Endothelial cell of umbilical vein (primary cell): ENCODE measurements around the gene TMEM9B. TPM values are rescaled to one million over a fixed set of nuclear protein-coding genes. Genes with fewer than 3 reads are reported as not detected.

Experiments used
- BruUV-seq: library from RNA; stranded (reverse); fragments of 400-500 nt; replicated peaks from 2 replicates; lab custom pipeline; 2021; lab: Mats Ljungman, UMichigan
- CTCF ChIA-PET: fragments of 300-600, 350-600 bp; sonication (Branson Sonifier 250); formaldehyde crosslinking; loops from one replicate; lab custom pipeline; 2021; ENCODE audit warnings: antibody characterized with exemption, inconsistent platforms; lab: Charles Lee
- POLR2A ChIA-PET: fragments of 300-600, 350-600 bp; sonication (Branson Sonifier 250); formaldehyde crosslinking; loops from one replicate; lab custom pipeline; 2021; ENCODE audit warnings: antibody characterized with exemption, inconsistent platforms; lab: Charles Lee
- DNase-seq: peaks from one replicate; pipeline ENCODE4 v3.0.0-alpha.2; 2011; ENCODE audit warnings: low read depth, low spot score
- FAIRE-seq: peaks from 2 replicates; lab custom pipeline; 2011; peaks lifted over from hg19 to GRCh38; lab: Jason Lieb, UNC
- H2AFZ ChIP-seq: 2 replicates; pipeline ENCODE4 v1.6.0; 2012; ENCODE audit warnings: low read depth, low read length, control low read depth, inconsistent platforms
- H3K27ac ChIP-seq: 2 replicates; pipeline ENCODE4 v1.5.1; 2011; ENCODE audit warnings: low read depth, mild to moderate bottlenecking, control low read depth, low read length, moderate library complexity; ENCODE audit not compliant: insufficient read depth
- H3K27me3 ChIP-seq, 2 experiments: 2 replicates each; pipeline versions ENCODE4 v1.6.0 to v1.6.1; 2011; ENCODE audit warnings: low read length in 2 of 2, mixed read lengths in 1 of 2; ENCODE audit not compliant: control insufficient read depth in 2 of 2, insufficient read depth in 2 of 2
- H3K36me3 ChIP-seq, 2 experiments: 2 replicates in 1 of 2; 3 replicates in 1 of 2; pipeline ENCODE4 v1.5.1; 2011; ENCODE audit warnings: low read length in 2 of 2, mild to moderate bottlenecking in 1 of 2, moderate library complexity in 1 of 2; ENCODE audit not compliant: control insufficient read depth in 2 of 2, insufficient read depth in 2 of 2; ENCODE audit errors: extremely low read depth in 1 of 2
- H3K4me1 ChIP-seq: 3 replicates; pipeline ENCODE4 v1.5.1; 2011; ENCODE audit warnings: mild to moderate bottlenecking, low read length; ENCODE audit not compliant: control insufficient read depth, insufficient read depth; ENCODE audit errors: extremely low read depth
- H3K4me2 ChIP-seq: 2 replicates; pipeline ENCODE4 v1.6.1; 2011; ENCODE audit warnings: low read length, control low read depth, mixed read lengths; ENCODE audit not compliant: insufficient read depth
- H3K4me3 ChIP-seq, 3 experiments: fragments of 200-600 bp in 1 of 3; sonication (generic), shearing (Covaris generic) in 1 of 3; replicated peaks in 1 of 3; 2 replicates each; pipeline ENCODE4 v1.5.1; 2011 to 2016; ENCODE audit warnings: control low read depth in 3 of 3, low read length in 3 of 3, mild to moderate bottlenecking in 2 of 3, inconsistent platforms in 1 of 3, low read depth in 1 of 3, moderate library complexity in 1 of 3; ENCODE audit not compliant: insufficient read depth in 1 of 3
- H3K79me2 ChIP-seq: 2 replicates; pipeline ENCODE4 v1.6.0; 2012; ENCODE audit warnings: low read length, inconsistent platforms; ENCODE audit not compliant: control insufficient read depth, insufficient read depth
- H3K9ac ChIP-seq: replicated peaks from 2 replicates; pipeline ENCODE3; 2011; ENCODE audit warnings: low read length, control low read depth; ENCODE audit not compliant: insufficient read depth; ENCODE audit errors: extremely low read depth
- H3K9me1 ChIP-seq: replicated peaks from 3 replicates; pipeline ENCODE4 v1.6.0; 2011; ENCODE audit warnings: mild to moderate bottlenecking, low read length; ENCODE audit not compliant: control insufficient read depth, insufficient read depth; ENCODE audit errors: extremely low read depth
- H3K9me3 ChIP-seq: replicated peaks from 2 replicates; pipeline ENCODE4 v1.5.1; 2012; ENCODE audit warnings: low read length, inconsistent platforms; ENCODE audit not compliant: control insufficient read depth, insufficient read depth
- H4K20me1 ChIP-seq: replicated peaks from 2 replicates; pipeline ENCODE3; 2011; ENCODE audit warnings: mild to moderate bottlenecking, low read length; ENCODE audit not compliant: control insufficient read depth, insufficient read depth; ENCODE audit errors: extremely low read depth
- CTCF ChIP-seq, 2 donors: IDR thresholded peaks; 1 replicate in 1 of 2; 2 replicates in 1 of 2; pipeline ENCODE4 v1.5.1; 2011; ENCODE audit warnings: low read length in 2 of 2, mild to moderate bottlenecking in 2 of 2, moderate library complexity in 2 of 2, control low read depth in 1 of 2, inconsistent platforms in 1 of 2, low read depth in 1 of 2; ENCODE audit not compliant: insufficient read depth in 1 of 2; ENCODE audit errors: extremely low read depth in 1 of 2
- EZH2 ChIP-seq: IDR thresholded peaks from 2 replicates; pipeline ENCODE4 v1.6.1; 2012; ENCODE audit warnings: borderline replicate concordance, low read depth, mild to moderate bottlenecking, moderate library complexity, low read length, inconsistent platforms; ENCODE audit not compliant: severe bottlenecking
- FOS ChIP-seq: IDR thresholded peaks from 2 replicates; pipeline ENCODE4 v1.6.1; 2011; ENCODE audit warnings: mild to moderate bottlenecking, low read length, moderate library complexity, borderline replicate concordance; ENCODE audit not compliant: insufficient read depth
- GATA2 ChIP-seq: IDR thresholded peaks from 2 replicates; pipeline ENCODE4 v1.7.0; 2011; ENCODE audit warnings: low read depth, mild to moderate bottlenecking, moderate library complexity, mixed read lengths, low read length; ENCODE audit not compliant: insufficient read length, insufficient read depth
- JUN ChIP-seq: IDR thresholded peaks from 2 replicates; pipeline ENCODE4 v1.6.1; 2011; ENCODE audit warnings: borderline replicate concordance, low read depth; ENCODE audit not compliant: insufficient read length, insufficient read depth
- MYC ChIP-seq: IDR thresholded peaks from one replicate; pipeline ENCODE4 v1.6.1; 2011; ENCODE audit warnings: mild to moderate bottlenecking, low read depth, low read length
- POLR2A ChIP-seq: IDR thresholded peaks from 2 replicates; pipeline ENCODE4 v1.6.1; 2012; ENCODE audit warnings: low read depth, mild to moderate bottlenecking, control low read depth, low read length
- POLR2AphosphoS5 ChIP-seq: IDR thresholded peaks from 2 replicates; pipeline ENCODE4 v1.6.1; 2012; ENCODE audit warnings: low read depth, mild to moderate bottlenecking, control low read depth, low read length, moderate library complexity; ENCODE audit not compliant: insufficient read depth
- dilution Hi-C: fragments of 300-500 bp; cut with MboI; formaldehyde crosslinking; loops from one replicate; pipeline ENCODE4 v1.15.0; 2019; ENCODE audit warnings: low sequenced_read_pairs; ENCODE audit not compliant: extremely low pct_ligation_motif_present
- intact Hi-C: fragments of 100-400 bp; cut with micrococcal nuclease; formaldehyde crosslinking; loops from one replicate; pipeline ENCODE4 v1.10.0; 2022
- polyA plus RNA-seq, 4 experiments: library from polyadenylated mRNA; depleted of rRNA in 3 of 4; stranded (reverse) in 3 of 4; unstranded in 1 of 4; fragments of >200 nt; gene quantifications; 2 replicates each; pipeline versions ENCODE4 v1.2.1 to v1.2.3, GENCODE V29; 2011 to 2012; ENCODE audit warnings: missing spikeins in 1 of 4
- total RNA-seq: library from RNA; stranded (reverse); gene quantifications from 2 replicates; pipeline ENCODE4 v1.2.3, GENCODE V29; 2021
- TF ChIP-seq, protein P1 (sequence below): IDR thresholded peaks from 2 replicates; pipeline ENCODE4 v1.6.1; 2011; ENCODE audit not compliant: insufficient read depth, insufficient read length

The TMEM9B gene
- total and polyA plus RNA-seq, 2 donors (not counting 3 experiments of a cell fraction or from before 2014, with no cell fraction given): 28.2 to 30.2 TPM

DNA sequence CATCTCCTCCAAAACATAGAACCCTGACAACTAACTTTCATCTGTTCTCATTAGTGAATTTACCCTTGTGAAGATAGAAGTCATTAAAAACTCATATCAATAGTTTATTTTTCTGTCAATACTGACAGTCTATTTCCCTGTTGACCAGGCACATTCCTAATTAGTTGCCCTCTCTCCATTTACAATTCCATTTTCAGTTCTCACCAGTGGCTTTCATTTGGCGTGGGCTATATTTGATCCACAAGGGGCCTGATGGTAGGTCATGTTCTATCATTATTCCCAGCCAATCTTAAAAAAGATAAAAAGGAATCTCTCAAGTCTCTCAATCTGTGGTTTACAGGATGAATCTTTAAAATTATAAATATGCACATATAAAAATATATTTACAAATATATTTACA lies 57.1 kb downstream of the TMEM9B start:
- no TSS peak for BruUV-seq
- FAIRE-seq (no peak), DNase-seq (no peak)
- TF ChIP-seq JUN: no peak
- TF ChIP-seq POLR2AphosphoS5: no peak
- TF ChIP-seq POLR2A: no peak
- no peak for TF ChIP-seq GATA2
- no peak for TF ChIP-seq EZH2
- Histone ChIP-seq H2AFZ (no peak overlapping the region), H3K36me3 (no peaks in the 10 kb centered on the region), H3K27me3 (no peaks in the 10 kb centered on the region), H3K9ac (no peak overlapping the region), H4K20me1 (no peaks in the 10 kb centered on the region), H3K79me2 (peaks cover under 1% of the 10 kb centered on the region), H3K4me2 (peak overlapping the region; percentile 4), H3K9me1 (no peaks in the 10 kb centered on the region), H3K4me1 (peaks cover 18% of the 10 kb centered on the region), H3K27ac (no peak overlapping the region), H3K9me3 (no peaks in the 10 kb centered on the region), H3K4me3 (no peak overlapping the region)
- intact Hi-C loops (no loop called here), dilution Hi-C loops (no loop called here)
- CTCF ChIA-PET: interaction anchor here (0.5 to 1.5 kb wide), 6 partner anchors 28 to 330 kb away, joined by 3 to 4 read pairs (median 3); partner anchors contain the start of gene RPL27A
- POLR2A ChIA-PET: interaction anchor here (1.0 kb wide), 1 partner anchor 218 kb away, joined by 3 read pairs; no protein-coding TSS in a partner anchor

DNA sequence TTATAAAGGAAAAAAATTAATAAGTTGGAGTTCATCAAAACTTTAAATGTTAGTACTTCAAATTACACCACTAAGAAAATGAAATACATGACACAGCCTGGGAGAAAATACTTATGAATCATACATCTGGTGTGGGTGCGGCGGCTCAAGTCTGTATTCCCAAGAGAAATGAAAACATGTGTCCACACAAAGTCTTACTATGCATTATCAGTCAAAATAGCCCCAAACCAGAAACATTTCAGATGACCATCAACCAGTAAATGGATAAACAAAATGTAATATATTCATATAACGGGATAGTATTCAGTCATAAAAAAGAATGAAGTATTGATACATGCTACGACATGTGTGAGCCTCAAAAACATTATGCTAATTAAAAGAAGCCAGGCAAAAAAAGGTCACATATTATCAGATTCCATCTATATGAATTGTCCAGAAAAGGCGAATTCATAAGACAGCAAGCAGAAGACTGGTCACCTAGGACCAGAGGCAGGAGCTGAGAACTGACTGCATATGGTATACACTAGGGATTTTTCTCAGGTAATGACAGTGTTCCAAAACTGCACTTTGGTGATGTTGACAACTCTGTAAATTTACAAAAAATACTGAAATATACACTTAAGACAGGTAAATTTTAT lies 58.6 kb downstream of the TMEM9B start:
- H3K36me3 ChIP-seq: no peaks in the 10 kb centered on the region

More for the DNA sequence above, 58.6 kb downstream of the TMEM9B start:
- no peak overlapping the region for H3K4me3 ChIP-seq
- intact Hi-C loops (no loop called here), dilution Hi-C loops (no loop called here)
- no TSS peak for BruUV-seq
- FAIRE-seq (no peak), DNase-seq (no peak)
- H3K27ac ChIP-seq: no peak overlapping the region
- ChIA-PET CTCF (interaction anchor here (1.5 kb wide), 1 partner anchor 232 kb away, joined by 4 read pairs; no protein-coding TSS in a partner anchor), POLR2A (no interaction called here)
- no peaks in the 10 kb centered on the region for H3K9me3 ChIP-seq
- no peak overlapping the region for H3K9ac ChIP-seq
- no peaks in the 10 kb centered on the region for H4K20me1 ChIP-seq
- no peaks in the 10 kb centered on the region for H3K9me1 ChIP-seq
- H3K4me1 ChIP-seq: peaks cover 17% of the 10 kb centered on the region
- no peaks in the 10 kb centered on the region for H3K79me2 ChIP-seq
- H3K27me3 ChIP-seq: no peaks in the 10 kb centered on the region
- no peak overlapping the region for H2AFZ ChIP-seq
- no peak overlapping the region for H3K4me2 ChIP-seq
- TF ChIP-seq GATA2 (no peak), POLR2AphosphoS5 (no peak), POLR2A (no peak), MYC (no peak), EZH2 (no peak), FOS (no peak), JUN (no peak), CTCF (IDR thresholded peaks at IDR 0.05; ENCODE audit: extremely low read depth in 1 of 2, insufficient read depth in 1 of 2, low read depth in 1 of 2, low read length in 2 of 2) (no peak)
- TF ChIP-seq, protein P1, sequence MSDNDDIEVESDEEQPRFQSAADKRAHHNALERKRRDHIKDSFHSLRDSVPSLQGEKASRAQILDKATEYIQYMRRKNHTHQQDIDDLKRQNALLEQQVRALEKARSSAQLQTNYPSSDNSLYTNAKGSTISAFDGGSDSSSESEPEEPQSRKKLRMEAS: no peak
